ENCODE results near the gene AXIN1.
"Not testable (repeated sequence)": the region's sequence is repeated elsewhere in the genome, so short reads cannot be mapped to it uniquely, and the experiment has no call there.

Gene AXIN1

DNA sequence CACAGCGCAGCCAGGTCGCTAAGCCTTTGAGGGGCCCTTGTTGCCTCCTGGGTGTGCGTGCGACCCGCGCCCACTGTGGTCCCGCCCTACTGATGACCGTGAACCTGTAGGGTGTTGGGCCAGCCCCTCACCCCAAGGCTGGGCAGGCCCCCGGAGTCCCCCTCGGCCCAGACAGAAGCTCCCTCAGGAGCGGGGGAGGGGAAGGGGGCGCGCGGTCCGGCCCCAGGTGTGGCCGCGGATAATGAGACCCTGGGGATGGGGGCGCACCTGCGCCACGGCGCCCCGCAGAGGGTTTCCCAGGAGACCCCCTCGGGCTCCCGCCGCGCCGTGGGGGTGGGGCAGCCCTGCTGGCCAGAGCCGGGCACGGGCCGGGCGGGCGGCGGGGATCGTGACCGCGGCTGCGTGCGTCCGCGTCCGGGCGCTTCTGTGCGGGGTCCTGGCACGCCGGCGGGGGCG is 72.5 kb downstream of the AXIN1 start:
- no peak for DNase-seq

DNA sequence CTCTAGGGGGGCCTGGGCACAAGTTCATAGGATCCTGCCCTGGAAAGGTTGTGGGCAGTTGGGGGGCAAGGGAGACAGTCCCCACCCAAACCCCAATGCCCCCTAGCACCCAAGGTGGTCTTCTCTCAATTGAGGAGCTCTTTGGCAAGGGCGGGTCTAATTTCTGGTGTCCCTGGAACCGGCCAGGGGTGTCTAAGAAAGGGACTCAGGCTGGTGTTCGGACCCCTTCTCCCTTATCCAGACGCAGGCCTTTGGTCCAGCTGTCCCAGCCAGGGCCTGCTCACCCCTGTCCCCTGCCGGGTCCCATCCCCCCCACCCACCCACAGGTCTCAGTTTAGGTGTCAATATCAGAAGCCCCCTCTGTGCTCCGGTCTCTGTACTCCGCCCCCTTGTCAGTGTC is 73.0 kb downstream of the AXIN1 start:
- no peak for DNase-seq

- DNase-seq, result peak in 1 of 2 donors; percentile 2
These were observed 73.6 kb downstream of the AXIN1 start for GRCh38 chr16:278863-279366.

GRCh38 chr16:276426-277077 is 76.0 kb downstream of the AXIN1 start:
- DNase-seq, result no peak

- no peak for DNase-seq
These were observed 76.7 kb downstream of the AXIN1 start, which contains the start of gene RGS11 for GRCh38 chr16:275786-276232. RGS11 (minus strand) TSS chr16:275944; CDS start chr16:275911, 33 bp downstream.

GRCh38 chr16:275041-275641 is 77.4 kb downstream of the AXIN1 start:
- no peak for DNase-seq

- DNase-seq, result no peak
These were observed 78.7 kb downstream of the AXIN1 start for GRCh38 chr16:273547-274421.

GRCh38 chr16:272633-273546 is 79.6 kb downstream of the AXIN1 start:
- no peak for DNase-seq

DNA sequence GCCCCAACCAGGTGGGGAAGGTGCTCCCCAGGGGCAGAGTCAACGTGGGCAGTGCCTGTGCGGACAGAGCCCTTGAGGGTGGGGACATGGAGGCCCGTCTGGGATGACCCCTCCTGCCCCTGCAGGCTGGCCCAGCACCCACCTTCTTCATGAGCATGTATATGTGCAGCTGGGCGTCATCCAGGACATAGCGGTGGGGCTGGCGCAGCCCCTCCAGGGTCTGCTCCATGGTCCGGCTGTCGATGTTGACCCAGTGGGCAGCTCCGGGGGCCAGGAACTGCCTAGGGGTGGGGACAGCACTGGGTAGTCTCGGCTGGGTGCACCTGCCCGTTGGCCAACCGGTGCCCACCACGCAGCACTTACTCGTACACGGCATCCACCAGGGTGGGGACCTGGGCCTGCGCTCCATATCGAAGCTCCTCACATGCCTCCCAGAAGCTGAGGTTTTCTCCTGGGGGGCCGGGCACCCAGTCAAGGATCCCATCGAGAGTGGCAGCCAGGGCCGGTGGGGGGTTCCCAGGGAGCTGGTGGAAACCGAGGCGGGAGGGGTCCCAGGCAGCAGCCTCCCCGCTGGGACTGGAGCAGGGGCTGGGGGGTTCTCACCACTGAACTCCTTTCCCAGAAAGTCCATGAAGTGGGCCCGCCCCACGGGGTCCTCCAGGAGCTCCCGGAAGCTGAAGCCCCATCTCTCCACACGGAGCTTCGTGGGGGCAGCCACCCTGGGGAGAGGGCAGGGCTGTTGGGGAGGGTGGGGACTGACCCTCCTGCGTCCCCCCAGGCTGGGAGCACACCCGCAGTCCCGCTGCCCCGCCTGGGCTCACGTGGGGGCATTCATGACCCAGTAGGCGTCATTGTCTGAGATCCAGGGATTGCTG is 81.9 kb downstream of the AXIN1 start:
- no peak for DNase-seq

DNA sequence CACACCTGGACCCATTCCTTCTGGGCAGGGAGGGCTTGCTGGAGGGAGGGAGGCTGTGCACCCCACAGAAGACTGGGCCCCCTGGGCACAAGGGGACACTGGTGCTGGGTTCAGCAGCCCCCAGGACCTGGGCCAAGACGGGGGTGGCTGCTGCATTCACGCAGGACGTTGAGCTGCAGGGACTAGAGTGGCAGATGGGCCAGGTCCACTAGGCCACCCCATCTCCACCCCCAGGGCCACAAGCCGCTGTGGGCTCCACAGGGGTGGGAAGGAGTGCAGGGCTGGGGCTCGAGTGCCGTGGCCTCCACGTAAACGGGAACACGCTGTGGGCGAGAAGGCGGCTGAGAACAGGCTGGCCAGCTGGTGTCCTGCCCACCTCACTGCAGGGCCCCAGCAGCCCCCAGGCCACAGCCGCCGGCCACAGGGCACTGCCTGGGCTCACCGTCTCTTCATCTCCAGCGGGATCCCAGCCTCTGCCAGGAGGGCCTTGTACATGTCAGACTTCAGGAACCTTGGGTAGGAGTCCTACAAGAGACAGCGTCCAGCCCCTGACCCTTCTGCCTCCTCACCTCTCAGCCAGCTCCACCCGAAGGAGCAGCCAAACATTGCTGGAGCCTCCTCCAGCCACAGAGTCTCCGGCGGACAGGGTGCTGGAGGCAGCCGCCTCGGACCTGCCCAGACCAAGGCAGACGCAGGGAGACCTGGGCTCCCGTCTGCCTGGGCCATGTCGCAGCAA is 83.3 kb downstream of the AXIN1 start:
- DNase-seq, result no peak

DNA sequence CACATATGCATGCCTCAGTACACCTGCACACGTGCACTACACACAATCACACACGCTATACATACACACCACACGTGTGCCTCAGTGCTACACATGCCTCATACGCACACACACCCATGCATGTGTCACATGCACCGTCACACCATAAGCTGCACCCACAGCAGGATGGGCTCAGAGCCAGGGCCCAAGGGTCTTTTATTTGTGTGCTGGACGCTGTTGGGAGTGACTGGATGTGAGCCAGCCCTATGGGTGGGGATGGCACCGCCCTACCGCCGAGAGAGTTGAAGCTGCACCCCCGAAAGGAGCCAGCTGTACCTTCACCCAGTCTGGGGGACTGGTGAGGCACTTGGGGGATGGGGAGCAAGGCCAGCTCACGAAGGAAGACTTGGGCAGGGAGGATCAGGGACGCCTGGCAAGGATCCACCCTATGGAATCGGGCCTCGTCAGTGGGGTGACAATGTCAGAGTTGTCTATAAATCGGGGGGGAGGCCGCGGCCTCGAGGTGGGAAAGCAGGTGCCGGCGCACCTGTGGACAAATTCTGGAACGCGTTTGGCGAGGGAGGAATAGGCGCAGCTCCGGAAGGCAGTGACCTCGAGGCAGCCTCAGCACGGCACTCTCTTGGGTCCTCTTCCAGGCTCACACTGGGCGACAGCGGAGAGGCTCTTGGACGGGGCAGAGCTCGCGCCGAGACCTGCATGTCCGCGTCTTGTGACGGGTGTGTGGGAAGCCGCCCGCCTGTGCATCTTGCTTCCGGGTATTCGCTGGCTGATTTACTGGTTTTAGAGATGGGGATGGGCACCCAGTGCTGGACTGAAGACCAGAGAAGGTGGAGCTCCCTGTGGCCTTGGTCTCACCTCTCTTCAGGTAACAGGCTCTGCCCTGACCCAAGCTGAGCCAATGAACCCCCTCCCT is 84.1 kb downstream of the AXIN1 start:
- DNase-seq, result no peak

- not testable (repeated sequence) for DNase-seq
These were observed 85.0 kb downstream of the AXIN1 start for GRCh38 chr16:267562-267961.

DNA sequence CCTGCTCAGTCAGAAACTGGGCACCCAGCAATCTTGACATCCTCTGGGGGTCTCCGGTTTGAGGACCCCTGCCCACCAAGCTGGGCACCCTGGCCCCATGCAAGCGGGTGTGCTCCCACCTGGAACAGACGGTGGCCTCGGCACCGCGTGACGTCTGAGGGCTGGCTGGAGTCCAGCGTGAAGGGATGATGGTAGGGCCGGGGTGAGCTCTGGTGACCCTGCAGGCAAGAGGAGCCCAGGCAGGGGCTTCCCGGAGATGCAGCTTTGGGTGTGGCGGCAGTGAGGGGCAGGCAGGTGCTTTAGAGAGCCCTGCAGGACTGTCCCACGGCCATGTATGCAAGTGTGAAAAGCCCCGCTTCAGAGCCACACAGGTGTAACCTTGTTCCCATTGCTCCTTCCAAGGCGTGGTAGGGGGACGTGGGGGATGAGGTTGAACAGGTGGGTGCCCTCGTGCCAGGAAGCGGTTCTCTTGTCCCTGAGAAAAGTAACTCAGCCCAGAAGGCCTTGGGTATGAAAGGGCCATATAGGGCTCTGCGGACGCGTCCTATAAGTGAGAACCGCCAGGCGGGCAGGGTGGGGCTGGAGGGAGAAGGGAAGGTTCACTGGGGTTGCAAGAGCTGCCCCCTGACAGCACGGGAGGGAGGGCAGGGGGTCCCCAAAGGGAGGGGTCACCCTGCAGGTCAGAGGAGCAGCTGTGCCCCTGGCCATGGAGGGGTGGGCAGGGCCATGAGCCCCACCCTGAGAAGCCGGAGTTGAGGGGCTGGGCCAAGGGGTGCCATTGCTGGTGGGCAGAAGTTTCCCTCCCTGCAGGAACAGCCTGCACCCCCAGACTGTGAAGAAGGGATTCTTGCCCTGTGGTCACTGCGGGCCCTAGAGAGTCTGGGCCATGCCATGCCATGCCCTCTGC is 86.0 kb downstream of the AXIN1 start:
- DNase-seq, result no peak

DNA sequence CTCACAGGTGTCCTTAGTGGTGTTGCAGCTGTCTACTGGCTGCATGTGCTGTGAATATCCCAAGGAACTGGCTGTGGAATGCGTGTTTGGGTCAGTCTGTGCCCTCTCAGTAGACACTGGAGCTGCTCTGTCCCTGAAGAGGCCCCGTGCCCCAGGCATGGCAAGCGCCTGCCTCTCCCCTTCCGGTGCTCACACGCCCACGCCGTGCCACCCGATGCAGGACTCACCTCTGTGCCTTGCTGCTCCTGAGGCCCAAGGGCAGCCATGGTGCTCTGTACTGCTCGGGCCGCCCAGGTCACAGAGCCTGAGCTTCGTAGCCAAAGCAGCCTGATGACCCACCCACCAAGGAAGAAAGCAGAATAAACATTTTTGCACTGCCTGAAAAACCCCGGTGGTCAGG is 86.8 kb downstream of the AXIN1 start:
- no peak for DNase-seq

- no peak for DNase-seq
These were observed 87.5 kb downstream of the AXIN1 start for GRCh38 chr16:265002-265529.

GRCh38 chr16:264440-264951 is 88.0 kb downstream of the AXIN1 start:
- DNase-seq, result no peak

DNA sequence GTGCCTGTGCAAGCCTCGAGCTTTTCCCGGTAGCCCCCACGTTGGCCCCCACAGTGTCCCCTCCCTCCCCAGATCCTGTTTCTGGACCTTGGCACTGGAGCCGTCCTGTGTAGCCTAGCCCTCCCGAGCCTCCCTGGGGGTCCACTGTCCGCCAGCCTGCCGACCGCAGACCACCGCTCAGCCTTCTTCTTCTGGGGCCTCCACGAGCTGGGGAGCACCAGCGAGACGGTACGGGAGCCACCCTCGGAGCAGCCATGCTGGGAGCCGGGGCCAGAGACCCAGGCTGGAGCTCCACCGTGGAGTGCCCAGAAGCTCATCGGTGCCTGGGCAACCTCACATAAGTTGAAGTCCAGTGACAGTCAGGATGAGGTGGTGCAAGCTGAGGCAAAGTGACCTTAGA is 88.6 kb downstream of the AXIN1 start:
- DNase-seq, result no peak
